Liver (tissue), 3 donors: ENCODE results near the gene ATG5.

ENCODE experiments used
- ATF3 ChIP-seq: IDR thresholded peaks from 2 replicates; pipeline ENCODE4 v1.6.1; 2016; ENCODE audit warnings: antibody characterized with exemption
- CTCF ChIP-seq: fragments of 150-350 bp; IDR thresholded peaks from 2 replicates; pipeline ENCODE4 v1.5.1; 2017; ENCODE audit warnings: improper control_type of control experiment, low read depth, low read length; ENCODE audit not compliant: missing input control
- EGR1 ChIP-seq, 2 donors: IDR thresholded peaks; 2 replicates each; pipeline ENCODE4 v1.6.1; 2016 to 2018; ENCODE audit warnings: antibody characterized with exemption in 2 of 2, low read depth in 2 of 2
- GABPA ChIP-seq, 2 donors: IDR thresholded peaks in 1 of 2; conservative IDR thresholded peaks in 1 of 2; 2 replicates each; pipeline ENCODE4 v1.6.1; 2016; ENCODE audit warnings: antibody characterized with exemption in 2 of 2, mild to moderate bottlenecking in 1 of 2, moderate library complexity in 1 of 2
- HNF4G ChIP-seq: IDR thresholded peaks from 2 replicates; pipeline ENCODE4 v1.6.1; 2016; ENCODE audit warnings: antibody characterized with exemption
- JUND ChIP-seq, 2 donors: IDR thresholded peaks; 2 replicates each; pipeline ENCODE4 v1.6.1; 2016; ENCODE audit warnings: antibody characterized with exemption in 2 of 2
- MAX ChIP-seq: IDR thresholded peaks from 2 replicates; pipeline ENCODE4 v1.6.1; 2016; ENCODE audit warnings: antibody characterized with exemption
- NR2F2 ChIP-seq: IDR thresholded peaks from 2 replicates; pipeline ENCODE4 v1.6.1; 2016; ENCODE audit warnings: antibody characterized with exemption
- RAD21 ChIP-seq, 2 donors: IDR thresholded peaks; 2 replicates each; pipeline ENCODE4 v1.6.1; 2016; ENCODE audit warnings: antibody characterized with exemption in 2 of 2, mild to moderate bottlenecking in 2 of 2
- REST ChIP-seq: IDR thresholded peaks from 2 replicates; pipeline ENCODE4 v1.6.1; 2016; ENCODE audit warnings: antibody characterized with exemption, mild to moderate bottlenecking
- TAF1 ChIP-seq: conservative IDR thresholded peaks from 2 replicates; pipeline ENCODE4 v1.6.1; 2016; ENCODE audit warnings: antibody characterized with exemption, mild to moderate bottlenecking
- ZBTB33 ChIP-seq: IDR thresholded peaks from 2 replicates; pipeline ENCODE4 v1.6.1; 2016; ENCODE audit warnings: antibody characterized with exemption
- donor health status: healthy.
- donor health status: healthy.

GRCh38 chr6:106286746-106287145, 38.8 kb downstream of the ATG5 start:
- TF ChIP-seq JUND (IDR thresholded peaks at IDR 0.05) (no peak), GABPA (IDR thresholded peaks at IDR 0.05 in 1 of 2, conservative IDR thresholded peaks at IDR 0.05 in 1 of 2) (no peak), CTCF (no peak), MAX (no peak), NR2F2 (no peak), TAF1 (no peak), ZBTB33 (no peak), REST (no peak), ATF3 (no peak), EGR1 (IDR thresholded peaks at IDR 0.05; ENCODE audit: low read depth in 2 of 2) (no peak), RAD21 (IDR thresholded peaks at IDR 0.05) (no peak), HNF4G (no peak)
